GM21717 (cell line): ENCODE measurements around the gene UNC13C.

Source experiments
- ATAC-seq: cut with Tn5 transposase; IDR thresholded peaks from one replicate; pipeline ENCODE4 v1.9.1; 2021; ENCODE audit warnings: mild to moderate bottlenecking, moderate library complexity; ENCODE audit not compliant: unreplicated experiment

Gene UNC13C

GRCh38 chr15:54109014-54109413 is 130.8 kb downstream of the UNC13C start:
- no peak for ATAC-seq

DNA sequence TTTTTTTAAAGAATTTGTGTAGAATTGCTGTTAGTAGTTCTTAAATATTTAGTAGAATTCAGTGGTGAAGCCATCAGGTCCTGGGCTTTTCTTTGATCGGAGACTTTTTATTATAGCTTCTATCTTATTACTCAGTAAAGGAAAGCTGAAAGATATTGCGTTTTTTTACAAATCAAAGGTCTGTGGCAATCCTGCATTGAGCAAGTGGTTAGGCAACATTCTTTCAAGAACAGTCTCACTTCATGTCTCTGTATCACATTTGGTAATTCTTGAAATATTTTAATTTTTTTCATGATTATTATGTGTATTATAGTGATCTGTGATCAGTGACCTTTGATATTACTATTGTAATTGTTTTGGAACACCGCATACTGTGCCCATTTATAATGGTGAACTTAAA is 140.8 kb downstream of the UNC13C start:
- ATAC-seq = no peak

DNA sequence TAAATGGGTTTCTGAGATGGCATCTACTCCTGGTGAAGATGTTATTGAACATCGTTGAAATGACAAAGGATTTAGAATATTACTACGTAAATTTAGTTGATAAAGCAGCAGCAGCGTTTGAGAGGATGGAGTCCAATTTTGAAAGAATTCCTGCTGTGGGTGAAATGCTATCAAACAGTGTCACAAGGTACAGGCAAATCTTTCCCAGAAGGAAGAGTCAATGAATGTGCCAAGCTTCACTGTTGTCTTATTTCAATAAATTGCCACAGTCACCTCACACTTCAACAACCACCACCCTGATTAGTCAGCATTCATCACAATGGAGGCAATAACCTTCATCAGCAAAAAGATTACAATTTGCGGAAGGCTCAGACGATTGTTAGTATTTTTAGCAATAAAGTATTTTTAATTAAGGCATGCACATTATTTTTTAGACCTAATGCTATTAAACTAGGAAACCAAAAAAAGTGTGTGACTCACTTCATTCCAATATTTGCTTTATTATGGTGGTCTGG is 142.8 kb downstream of the UNC13C start:
- ATAC-seq = no peak

DNA sequence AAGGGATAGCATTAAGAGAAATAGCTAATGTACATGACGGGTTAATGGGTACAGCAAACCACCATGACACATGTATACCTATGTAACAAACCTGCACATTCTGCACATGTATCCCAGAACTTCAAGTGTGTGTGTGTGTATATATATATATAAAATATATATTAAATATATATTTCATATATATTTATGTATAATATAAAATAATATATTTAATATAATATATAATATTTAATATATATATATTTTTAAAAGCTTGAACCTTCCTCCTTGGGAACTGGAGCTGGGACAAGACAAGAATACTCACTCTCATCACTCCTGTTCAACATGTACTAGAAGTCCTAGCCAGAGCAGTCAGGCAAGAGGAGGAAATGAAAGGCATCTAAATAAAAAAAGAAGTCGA is 149.3 kb downstream of the UNC13C start:
- ATAC-seq = no peak

DNA sequence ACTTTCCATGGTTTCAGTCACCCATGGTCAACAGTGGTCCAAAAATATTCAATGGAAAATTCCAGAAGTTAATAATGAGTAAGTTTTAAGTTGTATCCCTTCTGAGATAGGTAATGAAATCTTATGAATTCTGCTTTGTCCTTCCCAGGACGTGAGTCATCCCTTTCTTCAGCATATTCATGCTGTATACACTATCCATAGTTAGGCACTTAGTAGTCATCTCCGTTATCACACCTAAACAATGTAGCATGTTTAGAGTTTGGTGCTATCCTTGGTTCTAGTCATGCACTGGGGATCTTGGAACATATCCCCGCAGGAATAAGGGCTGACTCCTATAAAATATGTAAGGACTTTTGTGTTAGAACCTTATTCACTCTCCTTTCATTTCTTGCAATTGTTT is 153.2 kb downstream of the UNC13C start:
- no peak for ATAC-seq

DNA sequence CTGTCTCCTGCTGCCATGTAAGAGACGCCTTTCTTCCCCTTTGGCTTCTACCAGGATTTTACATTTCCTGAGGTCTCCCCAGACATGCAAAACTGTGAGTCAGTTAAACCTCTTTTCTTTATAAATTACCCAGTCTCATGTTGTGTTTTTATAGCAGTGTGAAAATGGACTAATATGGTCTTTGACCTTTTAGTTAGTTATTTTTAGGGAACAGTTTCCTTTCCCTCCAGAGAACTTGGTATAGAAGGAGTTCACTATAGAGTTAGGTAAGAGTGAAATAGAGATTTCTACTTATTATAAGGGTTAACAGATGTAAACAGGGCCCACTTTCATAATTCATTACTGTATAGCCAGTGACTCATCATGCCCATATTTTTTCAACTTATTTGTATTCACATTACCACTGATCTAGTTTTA is 170.9 kb downstream of the UNC13C start:
- ATAC-seq = no peak

- no peak for ATAC-seq
These were observed 172.0 kb downstream of the UNC13C start for GRCh38 chr15:54150255-54150654.

DNA sequence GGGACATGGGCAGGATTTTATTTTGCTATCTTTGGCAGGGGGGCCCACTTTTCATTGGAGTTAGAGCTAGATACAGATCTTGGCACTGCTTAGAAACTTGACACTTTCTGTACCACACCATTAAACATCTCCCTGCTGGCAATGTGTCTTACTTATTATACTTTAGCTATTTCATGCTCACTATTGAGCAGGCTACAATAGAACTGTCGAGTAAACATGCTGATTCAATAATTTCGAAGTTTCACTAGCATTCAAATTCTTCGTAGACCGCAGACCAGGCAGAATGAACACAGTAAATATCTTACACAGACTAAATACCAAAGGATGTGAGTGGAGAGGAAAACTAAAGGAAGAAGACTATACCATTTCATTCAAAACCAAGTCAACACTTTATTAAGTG is 180.8 kb downstream of the UNC13C start:
- ATAC-seq = no peak

DNA sequence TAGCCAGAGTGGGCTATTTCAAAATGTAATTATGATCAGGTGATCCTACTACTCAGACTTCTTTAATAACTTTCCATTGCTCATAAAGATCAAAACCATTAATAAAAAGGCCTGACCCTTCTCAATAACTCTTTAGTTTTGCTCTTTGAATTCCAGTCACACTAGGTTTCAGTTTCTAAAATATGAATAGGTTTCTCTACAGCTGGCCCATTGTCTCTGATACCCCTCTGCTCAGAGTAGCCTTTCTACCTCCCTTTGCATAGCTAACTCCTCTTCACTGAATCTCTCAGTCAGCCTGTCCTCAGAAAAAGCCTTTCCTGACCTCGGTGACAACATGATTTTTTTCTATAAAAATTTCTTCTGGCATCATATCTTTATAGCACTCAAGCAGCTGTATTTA is 209.1 kb downstream of the UNC13C start:
- no peak for ATAC-seq

- no peak for ATAC-seq
These were observed 219.8 kb downstream of the UNC13C start for GRCh38 chr15:54197995-54198394.

DNA sequence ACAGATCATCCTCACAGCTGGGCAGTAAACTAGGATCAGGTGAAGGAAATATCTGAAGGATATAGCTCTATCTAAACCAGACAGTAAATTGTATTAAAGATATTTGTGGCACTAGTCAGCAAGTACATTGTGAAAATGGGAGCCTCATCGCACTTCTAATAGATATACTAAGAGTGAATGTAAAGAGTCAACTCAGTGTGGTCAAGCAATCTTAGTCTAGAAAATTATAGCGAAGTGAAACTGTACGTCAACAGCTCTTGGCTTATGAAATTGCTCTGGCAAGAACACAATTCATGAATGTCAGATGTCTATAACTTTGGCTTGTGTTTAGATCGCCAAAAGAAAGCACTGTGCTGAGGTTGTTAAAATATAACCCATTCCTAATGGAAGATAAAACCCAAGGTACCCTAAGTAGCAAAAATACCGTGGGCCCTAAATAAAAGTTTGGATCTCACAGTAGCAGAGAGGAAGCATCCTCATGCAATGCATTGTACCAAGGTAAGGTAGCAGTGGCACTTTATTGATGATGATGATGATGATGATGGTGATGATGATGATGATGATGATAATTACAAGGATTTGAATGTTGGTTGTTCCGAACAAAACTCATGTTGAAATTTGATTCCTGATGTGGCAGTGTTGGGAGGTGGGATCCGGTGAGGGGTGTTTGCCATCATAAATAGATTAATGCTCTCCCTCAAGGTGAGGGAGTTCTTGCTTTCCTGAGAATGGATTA is 228.5 kb downstream of the UNC13C start:
- no peak for ATAC-seq

- ATAC-seq = no peak
These were observed 230.5 kb downstream of the UNC13C start for GRCh38 chr15:54208786-54209185.

- ATAC-seq = no peak
These were observed 234.4 kb downstream of the UNC13C start for GRCh38 chr15:54212635-54213034.

DNA sequence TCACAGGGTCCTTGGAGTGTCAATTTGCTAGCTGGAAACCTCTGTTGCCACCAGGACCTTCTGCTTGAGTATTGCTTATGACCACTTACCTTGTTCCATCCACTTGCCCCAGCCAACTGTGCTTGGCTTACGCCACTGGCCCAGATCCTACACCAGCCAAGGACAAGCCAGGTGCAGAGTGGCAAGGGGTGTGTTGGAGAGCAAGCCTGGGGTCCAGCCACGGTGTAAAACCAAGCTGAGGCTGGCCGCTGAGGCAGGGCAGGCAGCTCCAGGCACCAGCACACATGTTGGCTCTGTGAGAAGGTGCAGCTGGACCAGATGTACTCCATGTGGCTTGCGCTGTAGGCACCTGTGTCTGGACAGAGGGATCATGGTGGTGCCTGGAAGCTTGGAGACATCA is 248.2 kb downstream of the UNC13C start:
- no peak for ATAC-seq

DNA sequence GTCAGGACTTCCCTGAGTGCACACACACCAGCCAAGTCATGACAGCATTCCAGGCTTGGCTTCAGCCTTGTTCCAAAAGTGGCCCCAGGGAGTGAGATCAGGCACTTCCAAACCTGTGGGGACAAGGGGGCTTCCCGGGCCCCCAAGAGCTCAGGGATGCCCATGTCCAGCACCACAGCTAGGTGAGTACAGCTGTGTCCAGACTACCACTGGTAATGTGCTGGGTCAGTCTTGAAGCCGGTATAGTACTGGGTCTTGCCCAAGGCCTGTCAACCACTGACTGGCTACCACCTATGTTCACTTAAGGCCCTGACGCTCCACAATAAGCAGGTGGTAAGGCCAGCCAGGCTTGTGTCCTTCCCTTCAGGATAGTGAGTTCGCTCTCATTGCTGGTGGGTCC is 249.3 kb downstream of the UNC13C start:
- ATAC-seq = no peak

GRCh38 chr15:54250326-54250725 is 272.1 kb downstream of the UNC13C start:
- no peak for ATAC-seq

- ATAC-seq = no peak
These were observed 277.9 kb downstream of the UNC13C start for GRCh38 chr15:54256190-54256589.

DNA sequence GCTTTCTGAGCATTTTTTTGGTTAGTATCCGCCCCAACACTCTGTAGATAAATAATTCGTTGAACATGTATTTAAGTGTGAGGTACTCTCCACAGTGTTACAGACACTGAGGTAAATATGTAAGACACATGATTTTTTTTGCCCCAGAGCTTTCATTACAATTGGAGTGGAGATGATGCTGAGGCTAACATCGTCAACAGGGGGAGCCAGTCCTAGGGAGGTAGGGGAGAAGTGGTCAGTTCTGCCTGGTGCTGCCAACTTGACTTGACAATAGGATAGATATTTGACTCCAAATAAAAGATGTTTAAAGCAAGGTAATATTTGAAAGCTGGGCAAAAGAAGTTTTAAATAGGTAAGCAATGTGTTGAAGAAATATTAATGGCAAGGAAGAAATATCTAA is 295.7 kb downstream of the UNC13C start:
- ATAC-seq = no peak

DNA sequence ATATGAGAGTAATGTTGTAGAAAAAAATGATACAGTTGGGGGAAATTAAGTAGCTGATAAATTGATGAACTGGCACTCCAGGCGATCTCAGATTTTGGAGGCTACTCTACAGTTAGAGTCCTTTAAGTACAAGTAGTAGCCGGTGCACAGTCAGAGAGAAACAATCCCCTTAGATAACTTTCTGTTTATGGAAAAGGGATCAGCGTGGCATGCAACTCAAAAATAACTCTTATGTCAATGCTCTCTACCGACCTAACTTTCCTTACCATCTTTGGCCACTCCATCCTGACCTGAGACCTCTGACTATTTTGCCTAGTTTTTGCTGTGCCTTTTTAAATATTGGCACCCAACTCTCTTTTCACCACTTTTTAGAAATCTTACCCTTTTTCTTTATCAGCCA is 299.6 kb downstream of the UNC13C start:
- ATAC-seq = no peak

GRCh38 chr15:54280726-54281125 is 302.5 kb downstream of the UNC13C start:
- no peak for ATAC-seq

DNA sequence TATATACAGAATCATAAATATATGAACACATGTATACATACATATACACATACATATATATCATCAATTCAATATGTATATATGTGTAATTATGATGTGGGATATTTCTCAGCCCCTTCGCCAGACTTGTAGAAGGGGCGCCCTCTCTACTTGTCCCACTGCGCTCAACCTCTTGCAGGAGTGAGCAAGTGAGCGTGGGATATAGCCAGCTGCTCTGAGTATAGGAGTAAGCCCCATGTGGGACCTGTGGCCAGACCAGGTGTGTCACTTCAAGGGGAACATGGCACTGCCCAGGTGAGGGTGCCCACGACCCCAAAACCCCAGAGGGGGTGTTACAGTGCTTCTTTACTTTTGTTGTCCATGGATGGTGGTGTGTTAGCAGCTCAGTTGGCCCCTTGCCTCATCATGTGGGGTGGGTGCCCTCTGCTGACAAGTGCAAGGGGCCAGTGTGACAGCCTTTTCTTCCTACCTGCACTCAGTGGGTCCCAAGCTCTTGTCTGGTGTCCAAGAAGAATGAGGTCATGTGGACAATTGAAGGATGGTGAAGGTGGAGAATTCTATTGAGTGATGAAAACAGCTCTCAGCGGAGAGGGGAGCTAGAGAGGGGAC is 304.1 kb downstream of the UNC13C start:
- no peak for ATAC-seq

GRCh38 chr15:54288049-54288448 is 309.8 kb downstream of the UNC13C start:
- ATAC-seq = no peak
